NCI-H1417 treated with DMSO at 0.1 percent for 48 hours (cell line): Measurements from ENCODE around the gene AAGAB.

ENCODE experiments used
- DNase-seq: peaks from one replicate; lab custom pipeline; 2025; lab: John Stamatoyannopoulos, UW

AAGAB gene

GRCh38 chr15:67188551-67189218, 65.8 kb downstream of the AAGAB start:
- DNase-seq, result no peak

- DNase-seq, result no peak
Observed at GRCh38 chr15:67187351-67187854, 67.1 kb downstream of the AAGAB start.

DNA sequence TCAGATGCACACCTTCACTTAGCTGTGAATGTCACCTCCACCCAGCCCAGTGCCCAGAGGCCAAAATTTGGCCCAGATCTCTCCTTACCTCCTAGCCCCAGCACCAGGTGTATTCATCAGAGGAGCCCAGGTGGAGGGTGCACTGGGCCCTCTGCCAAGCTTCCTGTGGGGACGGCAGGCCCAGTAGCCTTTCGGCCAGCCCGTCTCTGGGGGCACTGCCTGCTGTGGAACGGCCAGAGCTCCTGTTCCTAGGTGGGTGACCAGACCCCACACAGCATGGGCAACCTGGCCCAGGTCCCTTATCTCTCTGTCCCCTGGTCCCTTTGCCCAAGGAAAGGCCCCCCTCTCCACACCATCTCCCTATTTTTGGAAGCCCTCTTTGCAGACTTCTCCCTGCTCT, 67.8 kb downstream of the AAGAB start:
- no peak for DNase-seq

- DNase-seq, result no peak
Observed at GRCh38 chr15:67186226-67186649, 68.2 kb downstream of the AAGAB start.

DNA sequence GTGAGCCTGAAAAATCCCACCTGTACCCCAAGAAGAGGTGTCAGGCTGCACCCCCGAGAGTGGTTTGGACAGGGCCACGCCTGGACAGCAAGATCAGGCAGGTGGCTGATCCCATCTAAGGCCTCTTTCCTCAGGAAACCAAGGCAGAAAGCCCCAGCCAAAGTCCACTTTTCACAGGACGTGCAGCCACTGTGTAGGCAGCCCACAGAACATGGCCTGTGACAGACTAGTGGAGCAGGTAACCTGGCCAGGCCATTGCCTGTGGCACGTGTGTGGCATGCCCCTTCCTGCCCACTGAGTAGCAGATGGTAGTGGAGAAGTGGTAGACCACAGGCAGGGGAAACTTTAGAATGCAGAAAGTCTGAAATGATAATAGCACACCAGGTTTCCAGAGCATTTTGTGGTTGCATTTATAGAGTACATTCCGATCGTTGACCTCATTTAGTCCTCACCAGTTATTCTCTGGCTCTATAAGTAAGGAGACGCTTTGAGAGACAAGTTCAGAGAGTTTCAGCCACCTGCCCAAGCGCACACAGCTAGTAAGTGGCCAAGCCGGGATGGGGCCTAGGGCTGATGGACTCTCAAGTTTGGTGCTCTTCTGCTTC, 68.7 kb downstream of the AAGAB start:
- no peak for DNase-seq

- no peak for DNase-seq
Observed at GRCh38 chr15:67185051-67185450, 69.4 kb downstream of the AAGAB start.

GRCh38 chr15:67184208-67184925, 70.1 kb downstream of the AAGAB start:
- no peak for DNase-seq

DNA sequence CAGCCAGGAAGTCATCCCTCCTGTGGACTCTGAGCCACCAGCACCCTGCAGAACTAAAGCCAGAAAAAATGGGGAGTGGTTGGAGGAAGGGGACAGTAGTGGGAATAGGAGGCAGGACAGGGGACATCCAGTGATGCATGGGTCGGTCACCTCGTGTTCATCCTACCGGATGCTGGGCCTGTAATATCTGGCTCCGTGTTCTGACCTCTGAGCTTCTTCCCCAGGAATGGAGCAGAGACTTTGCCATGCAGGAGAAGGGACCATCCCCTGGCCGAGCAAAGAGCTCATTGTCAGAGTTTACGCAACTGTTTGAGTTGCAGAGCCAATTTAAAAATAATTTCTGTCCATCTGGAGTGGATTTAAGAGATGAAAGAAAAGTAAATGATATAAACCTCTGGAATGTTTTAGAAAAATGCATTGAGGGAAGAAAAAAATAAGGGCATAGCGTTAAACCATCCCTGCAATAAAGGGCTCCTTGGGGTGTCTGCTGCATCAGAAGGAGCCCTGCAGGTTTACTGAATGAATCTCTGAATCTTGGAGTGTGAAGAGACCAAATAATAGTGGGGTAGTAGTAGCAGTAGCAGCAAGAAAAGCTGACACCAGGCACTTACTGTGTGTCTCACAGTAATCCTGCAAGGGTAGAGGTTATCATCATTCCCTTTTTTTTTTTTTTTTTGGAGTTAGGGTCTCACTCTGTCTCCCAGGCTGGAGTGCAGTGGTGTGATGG, 70.9 kb downstream of the AAGAB start:
- DNase-seq, result no peak

- no peak for DNase-seq
Observed at GRCh38 chr15:67181221-67181639, 73.2 kb downstream of the AAGAB start.

GRCh38 chr15:67180514-67181191, 73.8 kb downstream of the AAGAB start:
- no peak for DNase-seq

GRCh38 chr15:67180035-67180434, 74.4 kb downstream of the AAGAB start:
- DNase-seq, result no peak

GRCh38 chr15:67179411-67179995, 75.0 kb downstream of the AAGAB start:
- DNase-seq, result no peak

DNA sequence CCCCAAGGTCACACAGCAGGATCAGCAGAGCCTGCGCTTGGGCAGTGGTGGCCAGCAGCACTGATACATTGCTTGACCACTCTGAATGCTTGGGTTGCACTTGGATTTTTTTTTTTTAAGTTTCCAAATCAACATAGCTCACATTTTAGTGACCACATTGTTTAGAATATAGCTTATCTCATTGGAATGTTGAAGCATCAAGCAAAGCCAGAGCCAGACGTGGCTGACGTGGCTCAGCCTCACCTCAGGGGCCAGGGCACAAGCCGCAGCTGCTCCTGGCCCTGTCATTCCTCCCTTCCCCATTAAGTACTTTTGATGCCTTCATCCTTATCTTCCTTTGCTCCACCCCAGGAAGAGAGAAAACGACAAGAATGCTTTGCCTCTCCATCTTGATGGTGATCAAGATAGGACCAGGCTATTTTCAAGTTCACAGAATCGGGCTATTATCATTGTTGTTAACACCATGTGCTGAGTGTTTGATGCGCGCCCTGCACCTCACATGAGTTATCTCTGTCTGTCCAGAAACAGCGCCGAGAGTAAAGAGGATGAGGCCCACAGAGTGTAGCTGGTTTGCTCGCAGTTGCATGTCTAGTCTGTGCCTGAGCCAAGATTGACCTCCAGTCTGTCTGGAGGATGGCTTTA, 75.8 kb downstream of the AAGAB start:
- no peak for DNase-seq

- no peak for DNase-seq
Observed at GRCh38 chr15:67177752-67178151, 76.7 kb downstream of the AAGAB start.

- no peak for DNase-seq
Observed at GRCh38 chr15:67176195-67176971, 78.1 kb downstream of the AAGAB start.

- DNase-seq, result no peak
Observed at GRCh38 chr15:67175643-67176071, 78.8 kb downstream of the AAGAB start.

DNA sequence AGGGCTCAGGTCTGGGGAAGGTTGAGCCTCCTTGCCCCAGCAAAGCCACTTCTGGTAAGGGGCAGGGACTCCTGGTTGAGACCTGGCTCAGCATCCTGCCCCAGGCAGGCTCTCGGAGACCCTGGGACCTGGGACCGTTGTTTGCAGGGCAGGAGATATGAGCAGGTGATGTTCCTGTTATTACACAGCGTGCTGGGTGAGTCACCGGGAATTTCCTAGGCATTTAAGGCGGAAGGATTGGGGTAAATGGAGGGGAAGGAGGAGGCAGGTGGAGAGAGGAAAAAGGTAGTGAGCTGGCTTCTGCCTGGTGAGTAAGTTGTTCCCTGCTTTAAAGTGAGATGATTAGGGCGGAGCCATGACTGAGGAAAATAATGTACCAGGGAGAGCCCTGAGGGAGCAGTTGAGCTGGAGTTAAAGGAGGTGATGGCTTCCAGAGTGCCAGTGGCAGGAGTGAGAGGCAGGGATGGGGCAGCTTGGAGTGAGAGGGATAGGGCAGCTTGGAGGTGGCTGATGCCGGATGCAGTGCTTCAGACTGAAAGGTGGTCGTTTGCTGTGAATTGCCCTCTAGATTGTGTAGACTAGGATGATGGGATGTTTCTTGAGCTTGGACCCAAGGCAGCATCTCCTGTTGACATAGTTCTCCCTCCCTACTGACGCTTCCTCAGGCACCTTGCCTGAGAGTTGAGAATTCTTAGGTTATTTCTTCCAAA, 79.4 kb downstream of the AAGAB start:
- DNase-seq, result no peak

GRCh38 chr15:67174446-67174845, 80.0 kb downstream of the AAGAB start:
- DNase-seq, result no peak

GRCh38 chr15:67173786-67174185, 80.7 kb downstream of the AAGAB start:
- no peak for DNase-seq
